Skeletal muscle tissue (tissue), 4 donors: ENCODE results near the gene LRRC56. TPM values are rescaled to one million over a fixed set of nuclear protein-coding genes. Genes with fewer than 3 reads are reported as not detected.

Experiments used
- H3K27ac ChIP-seq: one replicate; pipeline ENCODE4 v1.7.0; 2013; ENCODE audit warnings: mild to moderate bottlenecking, low read depth, low read length, inconsistent platforms
- H3K27me3 ChIP-seq, 3 donors: one replicate each; pipeline ENCODE4 v1.7.0; 2013; ENCODE audit warnings: low read length in 3 of 3; ENCODE audit not compliant: control insufficient read depth in 3 of 3, insufficient read depth in 3 of 3
- H3K36me3 ChIP-seq, 3 donors: one replicate each; pipeline ENCODE4 v1.7.0; 2013; ENCODE audit warnings: low read length in 3 of 3; ENCODE audit not compliant: control insufficient read depth in 3 of 3, insufficient read depth in 3 of 3
- H3K4me1 ChIP-seq, 3 donors: one replicate each; pipeline ENCODE4 v1.7.0; 2013; ENCODE audit warnings: low read length in 3 of 3, mild to moderate bottlenecking in 3 of 3; ENCODE audit not compliant: control insufficient read depth in 3 of 3, insufficient read depth in 3 of 3
- H3K4me3 ChIP-seq, 3 donors: one replicate each; pipeline ENCODE4 v1.7.0; 2013; ENCODE audit warnings: low read length in 3 of 3
- H3K9ac ChIP-seq, 3 donors: one replicate each; pipeline ENCODE4 v1.7.0; 2013; ENCODE audit warnings: low read length in 3 of 3, mild to moderate bottlenecking in 3 of 3, moderate library complexity in 2 of 3, low read depth in 1 of 3
- H3K9me3 ChIP-seq, 3 donors: one replicate each; pipeline ENCODE4 v1.7.0; 2013; ENCODE audit warnings: low read length in 3 of 3; ENCODE audit not compliant: control insufficient read depth in 3 of 3
- total RNA-seq: library from RNA; depleted of rRNA; stranded (reverse); fragments of >200 nt; gene quantifications from one replicate; pipeline ENCODE4 v1.2.3, GENCODE V29; 2014
- donor health status: Osteomylitis.

LRRC56 gene
- total RNA-seq, 1 donor from 2014 or later, result under 0.01 TPM

DNA sequence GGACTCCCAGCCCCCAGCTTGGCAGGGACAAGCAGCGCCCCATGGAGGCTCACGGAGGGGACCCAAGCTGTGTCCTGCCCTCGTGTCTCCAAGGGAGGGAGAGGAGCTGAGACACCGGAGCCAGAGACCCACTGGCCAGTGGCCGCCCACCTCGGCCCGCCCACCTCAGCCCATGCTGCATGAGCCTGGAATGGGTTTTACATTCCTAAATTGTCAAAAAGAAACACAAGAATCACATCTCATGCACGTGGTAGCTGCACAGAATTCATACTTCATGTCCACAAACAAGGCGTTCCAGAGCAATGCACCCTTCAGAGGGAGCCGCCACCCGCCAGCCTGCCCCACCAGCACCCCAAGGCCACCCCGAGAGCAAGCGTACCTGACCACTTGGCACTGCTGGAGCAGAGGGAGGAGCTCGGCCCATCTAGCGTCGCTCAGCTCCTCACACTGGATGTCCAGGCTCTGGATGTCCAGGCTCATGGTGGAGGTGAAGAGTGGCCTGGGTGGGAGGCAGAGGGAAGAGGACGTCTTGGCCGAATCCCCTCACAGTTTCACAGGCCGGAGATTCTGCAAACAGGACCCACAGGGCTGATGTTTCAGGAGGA, 35.5 kb upstream of the LRRC56 start:
- Histone ChIP-seq H3K36me3 (peaks cover 45 to 52% (median 46%) of the 10 kb centered on the region in 3 donors), H3K4me3 (no peak overlapping the region), H3K9me3 (no peaks in the 10 kb centered on the region), H3K9ac (no peak overlapping the region), H3K27ac (no peak overlapping the region), H3K27me3 (no peaks in the 10 kb centered on the region), H3K4me1 (peaks cover 26 to 42% (median 34%) of the 10 kb centered on the region in 3 donors)

DNA sequence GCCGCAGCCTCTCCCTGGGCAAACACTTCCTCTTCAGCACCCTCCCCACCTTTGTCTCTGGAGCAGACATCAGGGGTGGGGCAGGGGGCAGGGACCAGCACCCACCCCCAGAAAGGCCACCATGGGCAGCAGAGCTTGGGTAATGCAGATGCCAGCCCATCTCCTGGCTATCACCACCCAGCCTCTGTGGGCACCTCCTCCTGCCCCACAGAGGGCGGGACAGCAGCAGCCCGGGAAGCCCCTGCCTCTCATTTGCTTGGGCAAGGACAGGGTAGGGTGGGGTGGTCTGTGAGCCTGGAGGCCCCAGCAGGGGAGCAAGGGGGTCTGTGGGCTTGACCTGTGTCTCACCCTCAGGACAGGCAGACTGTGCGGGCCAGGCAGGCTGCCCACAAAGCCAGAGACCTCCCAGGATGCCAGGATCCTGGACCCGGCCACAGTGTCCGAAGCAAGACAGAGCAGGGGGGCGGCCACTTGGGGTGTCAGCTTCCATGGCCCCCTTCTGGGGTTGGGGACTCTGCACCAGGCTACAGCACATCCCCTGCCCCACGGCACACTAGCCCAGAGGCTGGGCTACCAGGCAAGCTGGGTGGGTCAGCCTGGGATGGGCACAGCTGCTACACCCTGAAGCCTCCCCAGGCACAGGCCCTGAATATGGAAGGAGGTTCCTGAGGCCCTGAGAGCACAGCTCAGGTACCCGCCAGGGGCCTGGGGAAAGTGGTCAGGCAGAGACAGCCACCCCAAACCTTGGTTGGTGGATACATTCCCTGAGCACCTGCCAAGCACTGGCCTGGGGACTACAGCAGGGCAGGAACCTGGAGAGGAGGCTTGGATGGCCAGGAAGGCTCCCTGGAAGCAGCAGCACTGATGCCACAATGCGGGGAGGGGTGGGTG, 34.8 kb upstream of the LRRC56 start:
- Histone ChIP-seq H3K4me1 (peaks cover 27 to 42% (median 36%) of the 10 kb centered on the region in 3 donors), H3K36me3 (peaks cover 38 to 45% (median 39%) of the 10 kb centered on the region in 3 donors), H3K27ac (no peak overlapping the region), H3K9ac (peak overlapping the region in 1 of 3 donors; percentile 16), H3K9me3 (no peaks in the 10 kb centered on the region), H3K4me3 (no peak overlapping the region), H3K27me3 (no peaks in the 10 kb centered on the region)

DNA sequence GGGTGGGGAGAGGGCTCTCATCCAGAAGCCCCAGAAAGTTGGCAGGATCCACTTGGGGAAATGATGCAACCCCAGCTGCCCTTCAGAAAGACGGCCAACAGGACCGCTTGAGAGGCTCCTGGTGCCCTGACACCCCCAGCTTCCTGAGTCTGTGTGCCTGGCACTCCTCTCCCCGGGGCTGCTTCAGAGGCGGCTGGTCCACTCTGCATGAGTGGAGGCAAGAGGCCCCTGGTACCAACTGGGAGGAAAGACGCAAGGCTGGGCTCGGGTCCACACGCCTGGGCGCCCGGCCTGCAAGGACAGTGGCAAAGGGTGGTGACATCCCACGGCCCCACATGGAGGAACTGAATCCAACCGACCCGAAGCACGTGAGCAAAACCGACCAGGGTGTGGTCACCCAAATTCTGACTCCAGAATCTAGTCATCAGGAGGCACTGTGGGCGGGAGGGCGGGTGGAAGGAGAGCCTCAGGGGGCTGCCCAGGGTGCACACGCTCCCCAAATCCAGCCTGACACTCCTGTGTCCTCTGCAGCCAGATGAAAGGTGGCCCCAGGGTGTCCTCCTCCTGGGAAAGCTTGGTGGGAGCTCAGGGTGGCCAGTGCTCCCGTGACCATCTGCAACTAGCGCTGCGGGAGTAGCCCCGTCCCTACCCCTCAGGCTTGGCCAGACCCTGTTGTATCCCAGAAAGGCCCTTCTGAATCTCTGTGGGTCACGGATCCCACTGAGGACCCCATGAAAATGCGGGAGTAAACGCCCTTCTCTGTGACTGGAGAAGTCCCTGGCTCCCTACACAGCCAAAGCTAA, 33.9 kb upstream of the LRRC56 start:
- peaks cover 29 to 36% (median 34%) of the 10 kb centered on the region in 3 donors for H3K36me3 ChIP-seq
- peak overlapping the region; percentile 71 to 100 (median 74) for H3K9ac ChIP-seq
- no peaks in the 10 kb centered on the region for H3K9me3 ChIP-seq
- peak overlapping the region; percentile 65 to 66 (median 66) for H3K4me3 ChIP-seq
- peaks cover 30 to 49% (median 40%) of the 10 kb centered on the region in 3 donors for H3K4me1 ChIP-seq
- peak overlapping the region; percentile 65 for H3K27ac ChIP-seq
- no peaks in the 10 kb centered on the region for H3K27me3 ChIP-seq

DNA sequence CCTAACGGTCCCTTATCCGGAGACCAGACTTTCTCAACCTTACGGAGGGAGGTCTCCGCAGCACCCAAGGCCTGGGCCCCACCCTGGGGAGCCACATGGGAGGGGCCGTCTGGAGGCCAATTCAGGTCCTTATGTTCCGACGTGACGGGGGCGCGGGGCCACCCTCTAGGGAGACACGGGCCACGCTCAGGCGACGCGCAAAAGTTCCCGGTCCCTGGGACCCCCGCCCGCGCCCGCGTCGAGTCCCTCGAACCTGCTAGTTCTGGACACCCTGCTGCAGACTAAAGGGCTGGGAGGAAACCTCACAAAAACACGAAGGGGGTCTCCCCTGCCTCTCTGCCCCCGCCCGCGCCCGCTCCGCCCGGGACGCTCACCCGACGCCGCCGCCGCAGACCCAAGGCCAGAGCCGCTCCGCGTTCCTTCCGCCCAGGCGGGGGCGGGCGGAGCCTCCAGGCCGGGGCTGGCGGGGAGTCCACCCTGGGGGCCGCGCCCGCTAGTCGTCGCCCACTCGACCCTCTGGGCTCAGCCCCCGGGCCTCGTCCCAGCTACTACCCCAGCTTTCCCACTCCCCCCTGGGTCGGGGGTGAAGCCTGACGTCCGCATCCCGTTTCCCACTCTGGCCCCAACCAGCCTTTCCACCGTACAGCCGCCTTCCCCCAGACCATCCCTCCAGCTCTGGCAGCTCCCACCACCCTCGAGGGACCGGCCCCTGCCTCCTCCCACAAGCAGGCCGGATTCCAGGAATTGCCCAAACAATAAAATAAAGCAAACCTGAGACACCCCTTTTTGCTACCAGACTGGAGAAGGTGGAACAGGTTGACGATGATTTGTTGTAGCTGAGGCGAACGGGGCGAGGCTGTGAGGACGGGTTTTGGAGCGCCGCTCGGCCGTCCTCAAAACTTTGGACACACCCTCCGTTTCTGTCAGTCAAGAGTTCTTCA, 33.0 kb upstream of the LRRC56 start:
- no peaks in the 10 kb centered on the region for H3K9me3 ChIP-seq
- H3K4me3 ChIP-seq, result peak overlapping the region; percentile 65 to 80 (median 66)
- peaks cover 30 to 49% (median 40%) of the 10 kb centered on the region in 3 donors for H3K4me1 ChIP-seq
- peak overlapping the region; percentile 71 to 100 (median 74) for H3K9ac ChIP-seq
- peak overlapping the region; percentile 65 for H3K27ac ChIP-seq
- H3K36me3 ChIP-seq, result peaks cover 23 to 31% (median 28%) of the 10 kb centered on the region in 3 donors
- no peaks in the 10 kb centered on the region for H3K27me3 ChIP-seq

DNA sequence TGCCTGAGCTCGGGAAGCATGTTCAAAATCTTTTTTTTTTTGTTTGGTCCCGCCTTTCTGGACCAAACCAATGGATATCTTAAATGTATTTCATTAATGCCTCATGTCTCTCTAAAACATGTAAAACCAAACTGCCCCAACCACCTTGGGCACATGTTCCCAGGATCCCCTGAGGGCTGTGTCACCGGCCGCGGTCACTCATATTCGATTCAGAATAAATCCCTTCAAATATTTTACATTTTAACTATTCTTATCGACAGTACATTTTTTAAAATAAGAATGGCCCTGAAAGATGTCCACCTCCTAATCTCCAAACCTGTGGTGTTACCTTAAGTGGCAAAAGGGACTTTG, 32.4 kb upstream of the LRRC56 start:
- peaks cover 17 to 26% (median 22%) of the 10 kb centered on the region in 3 donors for H3K36me3 ChIP-seq
- no peaks in the 10 kb centered on the region for H3K9me3 ChIP-seq
- H3K27ac ChIP-seq, result no peak overlapping the region
- peak overlapping the region; percentile 65 to 80 (median 66) for H3K4me3 ChIP-seq
- peak overlapping the region; percentile 71 to 100 (median 100) for H3K9ac ChIP-seq
- no peaks in the 10 kb centered on the region for H3K27me3 ChIP-seq
- peaks cover 30 to 49% (median 40%) of the 10 kb centered on the region in 3 donors for H3K4me1 ChIP-seq

DNA sequence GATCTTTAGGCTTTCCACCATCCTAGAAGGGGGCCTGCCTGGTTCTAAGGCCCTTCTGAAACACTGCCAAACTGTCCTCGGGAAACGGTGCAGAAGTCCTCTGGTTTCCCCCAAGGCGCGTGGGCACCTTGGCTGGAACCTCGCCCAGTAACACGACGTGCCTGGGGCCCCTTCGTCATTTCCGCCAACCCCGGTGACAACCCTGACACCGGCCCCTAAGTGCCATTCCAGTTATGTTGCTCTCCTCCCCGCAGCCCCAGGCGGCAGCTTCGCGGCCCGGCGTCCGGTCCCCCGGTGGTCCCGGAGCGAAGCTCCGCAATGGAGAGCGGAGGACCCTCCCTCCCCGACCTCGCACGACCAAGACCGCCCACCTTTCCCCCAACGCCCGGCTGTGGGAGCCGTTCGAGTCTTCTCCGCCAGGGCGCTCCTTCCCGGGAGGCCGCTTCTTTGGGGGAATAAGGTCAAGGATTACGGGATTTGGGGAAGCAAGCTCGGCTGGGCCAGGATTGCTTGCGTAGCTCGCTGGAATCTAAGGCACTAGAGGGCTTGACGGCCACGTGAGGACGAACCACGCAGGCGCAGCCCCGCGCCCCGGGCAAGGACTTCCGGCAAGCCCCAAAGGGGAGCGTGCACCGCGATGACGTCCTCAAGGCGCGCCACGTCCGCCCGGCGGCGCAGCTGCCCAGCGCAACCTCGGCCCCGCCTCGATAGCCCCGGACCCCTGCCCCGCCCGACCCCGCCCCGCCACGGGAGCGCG, 30.9 kb upstream of the LRRC56 start:
- no peaks in the 10 kb centered on the region for H3K27me3 ChIP-seq
- H3K9ac ChIP-seq, result peak overlapping the region; percentile 98 to 100 (median 100)
- H3K9me3 ChIP-seq, result no peaks in the 10 kb centered on the region
- peaks cover 30 to 49% (median 40%) of the 10 kb centered on the region in 3 donors for H3K4me1 ChIP-seq
- peaks cover 6 to 14% (median 10%) of the 10 kb centered on the region in 3 donors for H3K36me3 ChIP-seq
- H3K4me3 ChIP-seq, result peak overlapping the region; percentile 80 to 94 (median 91)
- H3K27ac ChIP-seq, result peak overlapping the region; percentile 100

DNA sequence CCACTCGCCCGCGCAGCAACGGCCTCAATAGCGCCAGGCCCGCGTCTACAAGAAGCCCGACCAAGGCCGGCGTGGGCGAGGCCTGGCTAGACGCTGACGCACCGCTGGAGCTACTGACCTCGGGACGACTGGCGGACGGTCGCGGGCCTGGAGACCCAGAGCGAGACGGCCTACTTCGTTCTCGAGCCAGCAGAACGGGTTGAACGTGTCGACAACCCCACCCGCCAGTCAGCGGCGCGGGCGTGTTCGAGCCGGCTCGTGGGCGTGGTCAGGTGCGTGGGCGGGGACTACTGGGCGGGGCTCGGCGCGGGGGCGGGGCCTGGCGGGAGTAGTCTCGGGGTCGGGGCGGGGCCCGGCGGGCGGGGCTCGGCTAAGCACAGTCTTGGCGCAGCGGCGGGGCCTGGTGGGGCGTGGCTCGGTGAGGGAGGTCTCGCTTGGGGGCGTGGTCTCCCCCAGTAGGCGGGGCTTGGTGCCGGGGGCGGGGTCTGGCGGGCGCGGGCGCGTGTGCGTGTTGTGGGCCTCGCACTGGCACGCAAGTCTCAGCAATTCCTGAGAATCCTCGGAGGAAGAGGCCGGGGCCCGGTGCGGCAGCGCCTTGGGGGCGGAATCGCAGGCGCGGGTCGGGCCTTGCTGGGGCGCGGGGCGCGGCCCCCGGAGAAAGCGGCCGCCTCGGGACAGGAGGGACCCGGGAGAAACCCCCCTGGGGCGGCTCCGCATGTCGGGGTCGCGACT, 30.2 kb upstream of the LRRC56 start, which contains the start of gene RNH1:
Gene RNH1 (minus strand): TSS at position 248 of the 732 bp plus-strand sequence. CDS start 5,080 bp downstream, outside the sequence.
- peak within 1 kb of the TSS; percentile 80 to 94 (median 91) for H3K4me3 ChIP-seq
- peak within 1 kb of the TSS; percentile 100 for H3K27ac ChIP-seq
- H3K4me1 ChIP-seq, result peaks cover 30 to 48% (median 38%) of the 10 kb centered on the region in 3 donors
- H3K36me3 ChIP-seq, result peaks cover 6 to 8% (median 7%) of the 10 kb centered on the region in 3 donors
- no peaks in the 10 kb centered on the region for H3K9me3 ChIP-seq
- no peaks in the 10 kb centered on the region for H3K27me3 ChIP-seq
- peak within 1 kb of the TSS; percentile 98 to 100 (median 100) for H3K9ac ChIP-seq
